ENCODE results near the gene B3GNT2.
A peak's percentile ranks its signal among the peaks of the same experiment; 100 is the strongest.

The B3GNT2 gene

DNA sequence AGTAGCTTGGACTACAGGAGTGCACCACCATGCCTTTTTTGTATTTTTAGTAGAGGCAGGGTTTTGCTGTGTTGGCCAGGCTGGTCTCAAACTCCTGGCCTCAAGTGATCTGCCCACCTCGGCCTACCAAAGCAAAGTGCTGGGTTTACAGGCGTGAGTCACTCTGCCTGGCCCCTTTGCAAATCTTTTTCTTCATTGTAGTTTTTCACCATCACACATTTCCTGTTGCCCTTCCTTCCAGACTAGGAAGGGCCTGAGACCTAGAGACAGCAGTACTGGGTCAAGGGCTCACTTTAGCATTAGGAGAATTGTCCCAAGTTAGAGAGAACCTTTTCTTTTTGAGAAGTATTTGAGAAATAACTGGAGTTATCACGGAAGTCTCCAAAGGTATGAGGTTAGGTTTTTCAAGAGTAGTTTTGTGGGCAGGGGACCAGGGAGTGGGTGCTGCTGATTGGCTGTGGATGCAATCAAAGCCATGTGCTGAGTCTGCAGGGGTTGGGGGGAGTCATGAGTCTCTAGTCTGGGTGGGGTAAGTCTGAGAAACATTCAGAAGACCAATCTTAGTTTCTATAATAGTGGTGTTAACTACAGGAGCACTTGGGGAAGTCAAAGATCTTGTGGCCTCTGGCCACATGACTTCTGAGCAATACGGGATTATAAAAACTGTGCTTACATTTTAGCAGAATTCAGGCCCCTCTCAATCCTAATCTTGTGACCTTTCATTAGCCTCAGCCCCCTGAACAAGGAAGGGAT, 23.7 kb downstream of the B3GNT2 start:
- CTCF ChIA-PET, result interaction anchor here (0.7 to 2.4 kb wide), 3 partner anchors 8 to 18 kb away, joined by 3 to 7 read pairs (median 3); no protein-coding TSS in a partner anchor
- Histone ChIP-seq H3K9me3 (ENCODE audit: control extremely low read depth in 1 of 5, control insufficient read depth in 4 of 5, insufficient read depth in 2 of 5, low read depth in 1 of 5, low read length in 4 of 5) (peaks cover 0 to 21% (median 6%) of the 10 kb centered on the region in 5 experiments), H3K27ac (ENCODE audit: insufficient read depth in 1 of 2, low read depth in 1 of 2, low read length in 2 of 2, poor library complexity in 1 of 2, severe bottlenecking in 2 of 2) (peak overlapping the region in 1 of 2 experiments; percentile 23), H3K4me3 (ENCODE audit: control insufficient read depth in 1 of 7, extremely low read depth in 1 of 7, insufficient read depth in 4 of 7, low read depth in 2 of 7, low read length in 6 of 7) (no peak overlapping the region), H3K27me3 (replicated peaks in 2 of 5; ENCODE audit: control insufficient read depth in 4 of 5, insufficient read depth in 5 of 5, low read length in 4 of 5) (no peaks in the 10 kb centered on the region), H3K36me3 (ENCODE audit: control insufficient read depth in 4 of 4, insufficient read depth in 4 of 4, low read length in 3 of 4) (peaks cover 4 to 61% (median 23%) of the 10 kb centered on the region in 4 experiments), H3K4me1 (ENCODE audit: control extremely low read depth in 1 of 4, control insufficient read depth in 4 of 4, insufficient read depth in 4 of 4, low read length in 3 of 4) (peaks cover 0 to 27% (median 16%) of the 10 kb centered on the region in 4 experiments)
- 93% methylated on average over 2 of the region's 4 CpGs for WGBS (ENCODE audit: insufficient coverage)
- DNase-seq, result no peak
- POLR2A ChIA-PET, result no interaction called here

- Histone ChIP-seq H3K36me3 (ENCODE audit: control insufficient read depth in 4 of 4, insufficient read depth in 4 of 4, low read length in 3 of 4) (peaks cover 14 to 71% (median 34%) of the 10 kb centered on the region in 4 experiments), H3K27me3 (replicated peaks in 2 of 5; ENCODE audit: control insufficient read depth in 4 of 5, insufficient read depth in 5 of 5, low read length in 4 of 5) (no peaks in the 10 kb centered on the region), H3K4me1 (ENCODE audit: control extremely low read depth in 1 of 4, control insufficient read depth in 4 of 4, insufficient read depth in 4 of 4, low read length in 3 of 4) (peaks cover 0 to 14% (median 9%) of the 10 kb centered on the region in 4 experiments), H3K9me3 (ENCODE audit: control extremely low read depth in 1 of 5, control insufficient read depth in 4 of 5, insufficient read depth in 2 of 5, low read depth in 1 of 5, low read length in 4 of 5) (peaks cover 0 to 21% (median 6%) of the 10 kb centered on the region in 5 experiments), H3K4me3 (ENCODE audit: control insufficient read depth in 1 of 7, extremely low read depth in 1 of 7, insufficient read depth in 4 of 7, low read depth in 2 of 7, low read length in 6 of 7) (no peak overlapping the region), H3K27ac (ENCODE audit: insufficient read depth in 1 of 2, low read depth in 1 of 2, low read length in 2 of 2, poor library complexity in 1 of 2, severe bottlenecking in 2 of 2) (no peak overlapping the region)
- DNase-seq, result peak in 1 of 3 donors; percentile 34
- 100% methylated on average over 1 of the region's 1 CpG for WGBS (ENCODE audit: insufficient coverage)
- POLR2A ChIA-PET, result no interaction called here
- CTCF ChIA-PET, result interaction anchor here (1.2 to 2.4 kb wide), 3 partner anchors 11 to 158 kb away, joined by 3 to 7 read pairs (median 4); no protein-coding TSS in a partner anchor
Measured at GRCh38 chr2:62221141-62221540, 25.2 kb downstream of the B3GNT2 start.

DNA sequence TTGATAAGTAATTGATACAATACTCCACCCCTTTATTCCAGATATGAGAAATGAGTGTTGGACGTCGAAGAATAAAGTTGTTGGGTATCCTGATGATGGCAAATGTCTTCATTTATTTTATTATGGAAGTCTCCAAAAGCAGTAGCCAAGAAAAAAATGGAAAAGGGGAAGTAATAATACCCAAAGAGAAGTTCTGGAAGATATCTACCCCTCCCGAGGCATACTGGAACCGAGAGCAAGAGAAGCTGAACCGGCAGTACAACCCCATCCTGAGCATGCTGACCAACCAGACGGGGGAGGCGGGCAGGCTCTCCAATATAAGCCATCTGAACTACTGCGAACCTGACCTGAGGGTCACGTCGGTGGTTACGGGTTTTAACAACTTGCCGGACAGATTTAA, 26.3 kb downstream of the B3GNT2 start:
- Histone ChIP-seq H3K27ac (ENCODE audit: insufficient read depth in 1 of 2, low read depth in 1 of 2, low read length in 2 of 2, poor library complexity in 1 of 2, severe bottlenecking in 2 of 2) (no peak overlapping the region), H3K4me3 (ENCODE audit: control insufficient read depth in 1 of 7, extremely low read depth in 1 of 7, insufficient read depth in 4 of 7, low read depth in 2 of 7, low read length in 6 of 7) (no peak overlapping the region), H3K4me1 (ENCODE audit: control extremely low read depth in 1 of 4, control insufficient read depth in 4 of 4, insufficient read depth in 4 of 4, low read length in 3 of 4) (peaks cover 0 to 11% (median 5%) of the 10 kb centered on the region in 4 experiments), H3K27me3 (replicated peaks in 2 of 5; ENCODE audit: control insufficient read depth in 4 of 5, insufficient read depth in 5 of 5, low read length in 4 of 5) (no peaks in the 10 kb centered on the region), H3K36me3 (ENCODE audit: control insufficient read depth in 4 of 4, insufficient read depth in 4 of 4, low read length in 3 of 4) (peaks cover 14 to 74% (median 35%) of the 10 kb centered on the region in 4 experiments), H3K9me3 (ENCODE audit: control extremely low read depth in 1 of 5, control insufficient read depth in 4 of 5, insufficient read depth in 2 of 5, low read depth in 1 of 5, low read length in 4 of 5) (peaks cover 0 to 21% (median 6%) of the 10 kb centered on the region in 5 experiments)
- ChIA-PET CTCF (interaction anchor here (1.2 kb wide), 1 partner anchor 12 kb away, joined by 3 read pairs; no protein-coding TSS in a partner anchor), POLR2A (no interaction called here)
- DNase-seq, result no peak
- WGBS (ENCODE audit: insufficient coverage), result 96% methylated on average over 10 of the region's 12 CpGs

- 86% methylated on average over 8 of the region's 8 CpGs for WGBS (ENCODE audit: insufficient coverage)
- DNase-seq, result no peak
- peaks cover 0 to 11% (median 4%) of the 10 kb centered on the region in 4 experiments for H3K4me1 ChIP-seq (ENCODE audit: control extremely low read depth in 1 of 4, control insufficient read depth in 4 of 4, insufficient read depth in 4 of 4, low read length in 3 of 4)
- H3K36me3 ChIP-seq (ENCODE audit: control insufficient read depth in 4 of 4, insufficient read depth in 4 of 4, low read length in 3 of 4), result peaks cover 14 to 79% (median 35%) of the 10 kb centered on the region in 4 experiments
- no peaks in the 10 kb centered on the region for H3K27me3 ChIP-seq (replicated peaks in 2 of 5; ENCODE audit: control insufficient read depth in 4 of 5, insufficient read depth in 5 of 5, low read length in 4 of 5)
- CTCF ChIA-PET, result no interaction called here
- no peak overlapping the region for H3K4me3 ChIP-seq (ENCODE audit: control insufficient read depth in 1 of 7, extremely low read depth in 1 of 7, insufficient read depth in 4 of 7, low read depth in 2 of 7, low read length in 6 of 7)
- peaks cover 0 to 21% (median 6%) of the 10 kb centered on the region in 5 experiments for H3K9me3 ChIP-seq (ENCODE audit: control extremely low read depth in 1 of 5, control insufficient read depth in 4 of 5, insufficient read depth in 2 of 5, low read depth in 1 of 5, low read length in 4 of 5)
- POLR2A ChIA-PET, result no interaction called here
- no peak overlapping the region for H3K27ac ChIP-seq (ENCODE audit: insufficient read depth in 1 of 2, low read depth in 1 of 2, low read length in 2 of 2, poor library complexity in 1 of 2, severe bottlenecking in 2 of 2)
Measured at GRCh38 chr2:62222674-62223073, 26.8 kb downstream of the B3GNT2 start.

DNA sequence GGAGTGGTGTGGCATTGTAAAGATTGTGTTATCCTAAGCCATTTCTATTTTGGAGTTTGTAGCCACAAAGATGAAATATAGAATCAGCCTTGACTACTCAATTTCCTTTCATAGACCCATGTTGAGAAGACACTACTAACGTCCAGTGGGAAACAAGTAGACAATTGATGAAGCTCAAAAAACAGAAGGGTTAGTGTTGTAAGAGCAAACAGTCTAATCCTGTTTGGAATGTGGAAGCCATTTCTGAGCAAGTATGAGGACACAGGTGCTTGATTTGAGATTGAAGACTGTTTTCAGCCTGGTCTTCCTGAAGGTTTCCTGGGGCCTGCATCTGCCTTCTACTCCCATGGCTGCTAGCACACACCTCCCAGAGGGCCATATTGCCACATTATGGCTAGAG, 29.1 kb downstream of the B3GNT2 start:
- Histone ChIP-seq H3K27me3 (replicated peaks in 2 of 5; ENCODE audit: control insufficient read depth in 4 of 5, insufficient read depth in 5 of 5, low read length in 4 of 5) (no peaks in the 10 kb centered on the region), H3K27ac (ENCODE audit: insufficient read depth in 1 of 2, low read depth in 1 of 2, low read length in 2 of 2, poor library complexity in 1 of 2, severe bottlenecking in 2 of 2) (no peak overlapping the region), H3K4me1 (ENCODE audit: control extremely low read depth in 1 of 4, control insufficient read depth in 4 of 4, insufficient read depth in 4 of 4, low read length in 3 of 4) (peaks cover 3 to 23% (median 17%) of the 10 kb centered on the region in 4 experiments), H3K4me3 (ENCODE audit: control insufficient read depth in 1 of 7, extremely low read depth in 1 of 7, insufficient read depth in 4 of 7, low read depth in 2 of 7, low read length in 6 of 7) (no peak overlapping the region), H3K9me3 (ENCODE audit: control extremely low read depth in 1 of 5, control insufficient read depth in 4 of 5, insufficient read depth in 2 of 5, low read depth in 1 of 5, low read length in 4 of 5) (peaks cover 0 to 9% (median 0%) of the 10 kb centered on the region in 5 experiments), H3K36me3 (ENCODE audit: control insufficient read depth in 4 of 4, insufficient read depth in 4 of 4, low read length in 3 of 4) (peaks cover 14 to 65% (median 30%) of the 10 kb centered on the region in 4 experiments)
- CTCF ChIA-PET, result no interaction called here
- POLR2A ChIA-PET, result no interaction called here
- 100% methylated on average over 1 of the region's 1 CpG for WGBS (ENCODE audit: insufficient coverage)
- DNase-seq, result no peak

- H3K36me3 ChIP-seq (ENCODE audit: control insufficient read depth in 4 of 4, insufficient read depth in 4 of 4, low read length in 3 of 4), result peaks cover 14 to 41% (median 21%) of the 10 kb centered on the region in 4 experiments
- WGBS (ENCODE audit: insufficient coverage), result 53% methylated on average over 5 of the region's 6 CpGs
- H3K4me3 ChIP-seq (ENCODE audit: control insufficient read depth in 1 of 7, extremely low read depth in 1 of 7, insufficient read depth in 4 of 7, low read depth in 2 of 7, low read length in 6 of 7), result no peak overlapping the region
- peaks cover 0 to 1% (median 0%) of the 10 kb centered on the region in 5 experiments for H3K9me3 ChIP-seq (ENCODE audit: control extremely low read depth in 1 of 5, control insufficient read depth in 4 of 5, insufficient read depth in 2 of 5, low read depth in 1 of 5, low read length in 4 of 5)
- no peaks in the 10 kb centered on the region for H3K27me3 ChIP-seq (replicated peaks in 2 of 5; ENCODE audit: control insufficient read depth in 4 of 5, insufficient read depth in 5 of 5, low read length in 4 of 5)
- DNase-seq, result peak in 1 of 3 donors; percentile 38
- peaks cover 3 to 39% (median 26%) of the 10 kb centered on the region in 4 experiments for H3K4me1 ChIP-seq (ENCODE audit: control extremely low read depth in 1 of 4, control insufficient read depth in 4 of 4, insufficient read depth in 4 of 4, low read length in 3 of 4)
- CTCF ChIA-PET, result interaction anchor here (0.9 to 1.9 kb wide), 5 partner anchors 9 to 26 kb away, joined by 3 to 7 read pairs (median 3); no protein-coding TSS in a partner anchor
- POLR2A ChIA-PET, result interaction anchor here (0.6 to 1.0 kb wide), 3 partner anchors 11 to 54 kb away, joined by 3 to 5 read pairs (median 4); no protein-coding TSS in a partner anchor
- no peak overlapping the region for H3K27ac ChIP-seq (ENCODE audit: insufficient read depth in 1 of 2, low read depth in 1 of 2, low read length in 2 of 2, poor library complexity in 1 of 2, severe bottlenecking in 2 of 2)
Measured at GRCh38 chr2:62227386-62228075, 31.6 kb downstream of the B3GNT2 start.

Measured in common myeloid progenitor, CD34-positive (primary cell).